ENCODE measurements around the gene IL3.

IL3 gene, protein sequence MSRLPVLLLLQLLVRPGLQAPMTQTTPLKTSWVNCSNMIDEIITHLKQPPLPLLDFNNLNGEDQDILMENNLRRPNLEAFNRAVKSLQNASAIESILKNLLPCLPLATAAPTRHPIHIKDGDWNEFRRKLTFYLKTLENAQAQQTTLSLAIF

DNA sequence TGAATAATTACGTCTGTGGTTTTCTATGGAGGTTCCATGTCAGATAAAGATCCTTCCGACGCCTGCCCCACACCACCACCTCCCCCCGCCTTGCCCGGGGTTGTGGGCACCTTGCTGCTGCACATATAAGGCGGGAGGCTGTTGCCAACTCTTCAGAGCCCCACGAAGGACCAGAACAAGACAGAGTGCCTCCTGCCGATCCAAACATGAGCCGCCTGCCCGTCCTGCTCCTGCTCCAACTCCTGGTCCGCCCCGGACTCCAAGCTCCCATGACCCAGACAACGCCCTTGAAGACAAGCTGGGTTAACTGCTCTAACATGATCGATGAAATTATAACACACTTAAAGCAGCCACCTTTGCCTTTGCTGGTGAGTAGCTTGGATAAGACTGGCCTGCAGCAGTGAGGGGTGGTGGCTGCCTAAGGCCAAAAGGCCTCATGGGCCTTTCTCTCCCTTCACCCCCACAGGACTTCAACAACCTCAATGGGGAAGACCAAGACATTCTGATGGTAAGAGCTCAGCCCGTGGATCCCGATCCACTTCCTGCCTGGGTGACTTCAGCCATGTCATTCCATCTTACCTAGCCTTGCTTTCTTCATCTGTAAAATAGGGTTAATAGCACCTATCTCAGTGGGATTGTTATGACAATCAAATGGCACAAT is at the start of gene IL3:
IL3 (plus strand) TSS at position 155 of the 661 bp plus-strand sequence; CDS start at position 207, 52 bp downstream.
- DNase-seq (ENCODE audit: low read depth in 2 of 2), result no peak

DNA sequence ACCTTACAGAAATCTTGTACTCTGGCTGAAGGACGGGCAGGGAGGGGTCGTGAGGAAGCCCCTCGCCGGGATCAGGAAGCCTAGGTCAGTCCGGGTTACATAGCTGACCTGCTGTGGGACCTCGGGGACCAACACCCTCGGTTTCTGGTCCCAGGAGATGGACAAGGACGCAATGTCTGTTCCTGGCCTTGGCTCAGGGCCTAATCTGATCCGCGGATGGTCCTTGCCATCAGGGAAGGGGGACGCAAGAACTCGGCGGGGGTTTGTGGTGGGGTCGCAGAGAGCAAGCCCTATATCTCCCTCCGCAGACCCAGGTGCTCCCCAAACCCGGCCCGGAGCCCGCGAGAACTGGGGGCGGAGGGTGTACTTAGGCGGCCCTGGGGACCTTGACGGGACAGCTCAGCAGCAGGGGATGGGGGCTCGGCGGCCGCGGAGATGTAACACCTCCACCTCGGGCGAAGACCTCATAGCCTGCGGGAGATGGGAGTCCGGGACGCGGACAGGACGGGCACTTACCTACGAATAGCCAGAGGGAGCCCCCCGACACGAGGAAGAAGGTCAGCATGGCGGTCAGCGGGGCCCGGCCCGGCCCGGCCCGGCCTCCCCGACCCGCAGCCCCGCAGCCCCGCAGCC is 49.4 kb upstream of the IL3 start:
- no peak for DNase-seq (ENCODE audit: low read depth in 2 of 2)

DNA sequence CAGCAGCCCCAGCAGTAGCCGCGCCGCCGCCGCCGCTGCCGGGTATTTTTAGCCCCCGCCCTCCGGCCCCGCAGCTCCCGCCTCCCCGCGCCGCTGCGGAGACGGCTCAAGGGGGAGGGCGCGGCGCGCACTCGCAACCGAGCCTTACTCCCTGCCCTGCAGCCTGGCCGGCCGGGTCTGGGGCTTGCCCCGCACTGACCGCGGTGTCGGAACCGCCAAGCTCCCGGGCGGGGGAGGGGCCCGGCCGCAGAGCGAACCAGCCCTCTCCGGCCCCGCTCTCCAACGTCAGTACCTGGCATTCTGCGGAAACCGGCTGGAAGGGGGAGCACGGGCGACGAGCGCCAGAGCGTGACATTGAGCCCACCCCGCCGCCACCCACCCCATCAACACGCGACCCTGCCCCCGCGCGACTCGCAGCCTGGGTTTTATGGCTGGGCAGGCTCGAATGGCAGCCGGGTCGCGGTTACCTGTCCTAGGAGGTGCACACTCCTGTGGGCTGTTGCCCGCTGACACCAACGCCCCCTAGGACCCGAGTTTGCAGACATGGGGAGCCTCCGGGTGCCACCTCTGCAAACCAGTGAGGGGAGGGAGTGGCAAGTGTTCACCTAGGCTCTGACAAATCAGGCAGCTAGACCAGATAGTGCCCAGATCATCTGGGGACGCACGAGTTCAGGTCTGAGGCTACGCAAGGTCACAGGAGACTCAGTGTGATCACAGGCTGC is 48.7 kb upstream of the IL3 start, which contains the start of gene ACSL6:
ACSL6 (minus strand) TSS at position 37 of the 722 bp plus-strand sequence. CDS start 105 bp downstream, outside the sequence.
- DNase-seq (ENCODE audit: low read depth in 2 of 2), result peak in 1 of 2 donors; percentile 23

DNA sequence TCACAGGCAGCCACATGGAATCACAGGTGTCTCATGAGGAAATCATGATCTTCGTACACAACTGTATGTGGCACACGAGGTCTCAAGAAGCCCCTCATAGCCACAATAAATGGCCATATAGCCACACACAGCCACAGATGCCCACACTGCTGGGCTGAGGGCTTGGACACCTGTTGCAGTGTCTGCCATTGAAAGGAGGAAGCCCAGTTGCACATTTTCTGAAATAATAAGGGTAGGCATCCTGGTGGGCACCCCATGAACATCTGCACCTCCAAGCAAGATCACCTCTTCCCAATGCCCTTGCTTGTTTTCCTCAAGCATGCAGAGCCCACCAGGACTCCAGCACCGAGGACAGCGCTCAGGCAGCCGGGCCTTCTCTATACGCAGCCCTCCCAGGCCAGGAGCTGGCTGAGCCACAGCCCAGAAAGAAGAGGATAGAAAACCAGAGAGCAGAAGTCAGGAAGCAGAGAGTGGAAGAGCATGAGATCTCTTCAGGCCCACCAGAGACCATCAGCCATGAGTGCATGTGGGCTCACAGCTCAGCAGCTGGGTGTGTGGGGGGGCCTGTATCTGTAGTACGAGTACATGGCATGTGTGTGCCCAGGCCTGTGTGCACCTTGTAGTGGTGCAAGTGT is 48.0 kb upstream of the IL3 start:
- DNase-seq (ENCODE audit: low read depth in 2 of 2), result no peak

DNA sequence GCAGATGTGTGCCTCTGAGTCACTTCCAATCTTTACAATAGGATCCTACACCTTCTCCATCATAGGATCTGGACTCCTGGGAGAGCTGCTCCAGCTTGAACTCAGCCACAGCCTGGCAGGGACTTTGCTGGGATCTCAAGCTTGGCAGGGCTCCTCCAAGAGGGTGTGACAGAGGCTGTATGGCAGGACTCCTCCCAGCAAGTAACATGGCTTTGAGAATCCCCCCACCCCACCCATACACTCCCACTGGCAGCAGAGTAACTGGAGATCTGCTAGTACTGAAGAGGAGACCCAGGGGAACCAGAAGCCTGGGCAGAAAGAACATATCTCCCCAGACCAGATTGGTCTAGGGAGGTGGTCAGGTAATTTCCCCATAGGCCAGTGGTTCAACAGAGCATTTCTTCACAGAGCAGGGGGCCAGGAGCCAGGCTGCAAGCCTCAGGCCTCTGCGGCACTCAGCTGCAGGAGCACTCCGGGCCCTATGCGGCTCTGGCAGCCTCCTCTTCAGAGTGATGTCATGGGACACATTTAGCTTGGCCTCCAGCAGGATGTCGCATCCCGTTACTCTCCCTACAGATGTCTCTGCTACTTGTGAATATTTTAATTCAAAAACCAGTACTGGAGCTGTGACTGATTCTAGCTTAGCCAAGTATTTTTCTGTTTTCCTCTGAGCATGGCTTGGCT is 47.3 kb upstream of the IL3 start:
- no peak for DNase-seq (ENCODE audit: low read depth in 2 of 2)

DNA sequence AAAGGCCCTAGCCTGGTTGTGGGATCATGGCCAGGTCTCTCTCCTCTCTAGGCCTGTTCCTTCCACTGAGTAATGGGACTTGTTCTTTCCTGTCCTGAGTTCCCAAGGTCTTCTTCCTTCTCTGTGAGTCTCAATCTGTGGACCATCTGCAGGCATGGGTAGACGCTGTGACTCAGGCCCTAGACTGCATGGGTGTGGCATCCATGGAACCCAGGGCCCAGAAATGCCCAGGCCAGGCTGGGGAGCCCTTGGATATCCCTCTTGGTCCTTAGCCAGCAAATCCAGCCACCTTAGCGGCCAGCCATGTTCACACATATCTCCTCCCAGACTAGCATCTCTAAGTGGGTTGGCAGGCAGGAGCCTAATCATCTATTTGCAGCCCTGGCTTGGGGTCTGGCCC is 46.7 kb upstream of the IL3 start:
- no peak for DNase-seq (ENCODE audit: low read depth in 2 of 2)

DNA sequence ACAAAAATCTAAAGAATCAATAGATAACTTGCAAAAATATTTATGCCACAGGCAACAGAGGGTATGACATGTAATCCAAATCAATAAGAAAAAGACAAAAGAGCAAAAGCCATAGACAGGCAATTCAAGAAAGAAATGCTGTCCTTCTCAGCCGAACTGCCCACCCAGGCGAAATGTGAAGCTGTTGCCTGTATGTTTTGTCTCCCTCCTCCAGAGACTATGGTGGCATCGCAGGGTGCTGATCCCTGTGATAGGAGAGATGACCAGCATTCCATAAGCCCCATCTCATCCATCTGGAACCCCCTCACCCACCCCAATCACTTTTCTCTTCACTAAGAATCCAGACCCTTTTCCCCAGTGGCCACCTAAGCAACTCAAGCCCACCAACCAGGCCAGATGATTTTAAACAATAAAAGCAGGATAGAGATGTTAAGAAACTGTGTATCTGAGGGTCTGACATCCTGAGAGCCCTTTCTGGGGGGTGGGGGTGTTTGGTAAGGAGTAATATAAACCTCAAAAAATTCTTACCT is 43.7 kb upstream of the IL3 start:
- DNase-seq (ENCODE audit: low read depth in 2 of 2), result no peak

DNA sequence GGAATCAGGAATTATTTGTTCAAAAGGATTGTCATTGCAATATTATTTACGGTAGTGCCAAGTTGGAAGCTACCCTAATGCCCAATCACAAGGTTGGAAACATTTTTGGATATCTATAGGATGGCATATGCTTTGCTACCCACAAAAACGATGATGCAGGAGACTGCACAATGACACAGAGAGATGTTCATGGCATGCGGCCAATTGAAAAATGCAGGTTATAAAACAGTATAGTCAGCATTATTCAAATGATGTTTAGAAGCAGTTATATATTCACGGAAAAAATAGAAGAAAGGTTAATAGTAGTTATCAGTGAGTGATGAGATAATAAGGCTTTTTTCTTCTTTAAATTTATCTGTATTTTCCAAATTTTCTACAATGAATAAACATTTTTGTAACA is 43.1 kb upstream of the IL3 start:
- DNase-seq (ENCODE audit: low read depth in 2 of 2), result no peak

DNA sequence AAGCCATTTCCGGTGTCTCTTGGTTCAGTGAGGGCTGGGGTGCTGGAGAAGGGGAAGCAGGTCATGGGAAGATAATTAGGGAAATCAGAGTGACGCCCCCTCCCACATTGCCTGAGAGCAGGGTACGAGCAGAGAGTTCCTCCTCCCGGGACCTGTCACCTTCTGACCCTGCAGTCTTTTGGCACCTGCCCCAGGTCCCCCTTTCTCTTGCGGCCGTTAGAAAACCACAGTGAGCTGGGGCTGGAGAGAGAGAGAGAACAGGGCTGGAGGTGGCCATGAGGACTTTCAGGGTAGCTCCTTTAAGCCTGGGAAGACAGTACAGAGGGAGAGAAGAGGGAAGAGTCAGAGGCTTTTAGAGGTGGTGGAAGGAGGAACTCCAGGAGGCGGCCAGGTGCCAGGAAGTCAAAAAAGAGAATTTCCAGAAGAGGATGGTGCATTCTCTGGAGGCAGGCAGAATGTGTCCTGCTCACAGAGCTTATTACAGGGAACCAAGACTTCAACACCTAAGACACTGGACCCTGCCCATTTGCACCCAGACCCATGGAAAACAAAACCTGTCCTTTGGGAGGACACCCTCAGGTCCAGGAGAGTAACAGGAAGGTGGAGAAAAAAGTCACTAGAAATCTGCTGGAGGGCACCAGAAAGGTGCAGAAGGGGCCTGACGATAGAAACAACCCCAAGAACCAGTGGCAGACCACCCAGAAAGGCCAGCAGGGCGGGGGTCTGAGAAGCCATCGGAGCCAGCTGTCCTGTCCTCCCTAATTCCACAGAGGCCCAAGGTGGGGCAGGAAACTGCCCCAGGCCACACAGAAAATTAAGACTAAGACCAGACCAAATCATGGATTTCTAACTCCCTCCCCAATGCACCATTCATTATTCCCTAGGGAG is 42.5 kb upstream of the IL3 start:
- DNase-seq (ENCODE audit: low read depth in 2 of 2), result no peak

DNA sequence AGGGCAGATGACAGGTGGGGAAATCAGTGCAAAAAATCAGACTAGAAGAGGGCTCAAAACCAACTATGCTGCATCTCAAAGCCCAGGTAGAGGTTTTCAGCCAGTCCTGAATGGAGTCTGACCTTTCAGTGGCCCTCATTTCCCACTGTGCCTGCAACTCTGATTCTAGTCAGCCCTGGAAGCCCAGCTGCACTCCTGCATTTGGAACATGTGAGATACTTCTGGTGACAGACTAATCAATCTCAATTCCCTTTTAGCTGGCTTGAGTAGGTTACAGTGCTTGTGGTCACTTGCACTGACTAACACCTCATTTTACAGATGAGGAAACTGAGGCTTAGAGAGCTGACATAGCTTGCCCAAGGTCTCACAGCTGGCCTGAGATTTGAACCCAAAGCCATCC is 41.1 kb upstream of the IL3 start:
- no peak for DNase-seq (ENCODE audit: low read depth in 2 of 2)

DNA sequence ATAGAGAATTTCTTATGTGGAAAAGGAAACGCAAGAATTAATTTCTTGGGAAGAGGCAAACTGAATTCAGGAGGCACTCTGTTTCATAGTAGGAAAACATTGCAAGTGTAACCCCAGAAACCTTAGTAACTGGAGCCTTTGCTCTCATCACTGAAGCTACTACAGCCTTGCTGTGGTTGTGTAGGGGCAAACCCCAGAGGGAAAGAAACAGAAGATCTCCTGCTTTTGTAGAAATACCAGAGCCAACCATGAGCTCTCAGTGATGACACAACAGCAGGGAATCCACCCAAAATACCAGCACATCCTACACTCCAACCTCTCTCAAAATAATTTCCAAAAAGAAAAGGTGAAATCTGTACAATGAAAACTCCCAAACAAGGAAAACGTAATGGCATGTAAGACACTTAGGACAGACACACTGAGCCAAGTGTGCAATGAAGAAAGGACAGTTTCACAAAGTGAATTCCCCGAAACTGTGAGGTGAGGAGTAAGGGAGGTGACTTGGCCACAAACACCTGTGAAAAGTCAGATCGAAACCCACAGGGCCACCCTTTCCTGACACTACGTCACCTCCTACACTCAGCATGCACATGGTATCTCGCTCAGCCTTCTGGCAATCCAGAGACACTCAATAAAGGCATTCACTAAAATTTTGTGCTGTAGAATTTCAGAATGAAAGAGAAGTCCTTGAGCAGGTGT is 40.4 kb upstream of the IL3 start:
- DNase-seq (ENCODE audit: low read depth in 2 of 2), result peak; percentile 64 to 71

DNA sequence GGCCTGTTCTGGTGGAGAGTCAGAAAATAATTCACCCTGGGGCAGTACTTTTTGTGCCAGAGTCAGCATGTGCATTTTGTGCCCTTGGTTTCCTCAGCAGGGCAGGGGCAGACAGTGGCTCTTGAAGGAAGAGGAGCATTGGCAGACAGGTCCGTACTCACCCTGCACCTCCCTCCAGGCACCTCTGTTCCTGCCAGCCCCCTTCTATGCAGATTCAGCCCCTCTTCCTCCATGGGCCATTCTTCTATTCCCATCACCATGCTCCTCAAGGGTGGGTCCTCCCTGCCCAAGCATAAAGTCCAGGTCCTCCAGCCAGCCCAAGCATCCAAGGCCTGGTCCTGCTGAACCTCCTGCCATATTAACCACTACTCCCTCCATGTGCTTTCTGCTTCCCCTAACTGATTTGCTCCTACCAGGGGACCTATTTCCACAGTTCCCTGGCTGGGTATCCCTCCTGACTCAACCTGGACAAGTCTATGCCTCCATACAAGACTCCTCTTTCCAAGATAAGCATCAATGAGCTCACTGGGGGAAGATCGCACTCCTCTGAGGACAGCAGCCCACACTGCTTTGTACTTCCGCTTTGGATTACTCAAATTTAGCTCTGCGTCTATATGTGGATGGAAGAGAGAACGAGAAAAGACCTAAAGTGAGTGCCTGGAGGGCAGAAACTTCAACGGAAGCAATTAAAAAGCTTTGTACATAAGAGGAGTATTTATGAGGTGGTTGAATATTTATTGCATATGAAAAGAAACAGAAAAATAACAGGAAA is 39.7 kb upstream of the IL3 start:
- no peak for DNase-seq (ENCODE audit: low read depth in 2 of 2)

DNA sequence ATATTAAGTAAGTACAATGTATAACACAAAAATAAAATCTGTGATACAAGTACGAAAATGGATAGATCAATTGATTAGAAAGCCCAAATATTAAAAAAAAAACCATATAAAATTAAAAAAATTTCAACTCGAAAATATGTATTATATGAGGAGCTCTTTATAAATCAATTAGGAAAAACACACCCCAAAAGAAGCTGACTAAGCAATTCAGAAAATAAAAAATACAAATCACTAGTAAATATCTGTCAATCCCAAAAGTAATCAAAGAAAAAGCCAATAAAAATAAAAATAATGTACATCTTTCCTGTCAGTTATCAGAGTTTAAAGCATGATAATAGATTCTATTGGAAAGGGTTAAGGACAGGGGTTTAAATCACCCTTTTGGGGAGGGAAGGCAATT is 38.8 kb upstream of the IL3 start:
- DNase-seq (ENCODE audit: low read depth in 2 of 2), result no peak

DNA sequence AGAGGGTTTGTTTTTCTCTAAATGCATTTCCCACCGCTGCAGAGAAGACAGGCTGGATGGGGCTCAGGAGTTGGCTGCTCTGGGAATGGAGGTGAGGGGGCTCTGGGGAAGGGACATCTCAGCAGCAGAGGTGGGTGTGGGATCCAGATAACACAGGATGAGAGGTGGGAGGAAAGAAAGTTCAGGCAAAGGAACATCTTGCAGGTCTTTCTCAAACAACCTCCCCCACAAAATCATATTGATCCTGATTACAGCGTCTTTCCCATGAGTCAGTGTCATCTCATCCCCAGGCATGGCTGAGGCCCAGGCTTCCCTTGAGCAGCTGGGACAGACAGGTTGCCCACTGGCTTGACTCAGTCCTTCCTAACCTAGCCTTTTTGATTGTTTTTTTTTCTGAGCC is 37.7 kb upstream of the IL3 start:
- no peak for DNase-seq (ENCODE audit: low read depth in 2 of 2)

DNA sequence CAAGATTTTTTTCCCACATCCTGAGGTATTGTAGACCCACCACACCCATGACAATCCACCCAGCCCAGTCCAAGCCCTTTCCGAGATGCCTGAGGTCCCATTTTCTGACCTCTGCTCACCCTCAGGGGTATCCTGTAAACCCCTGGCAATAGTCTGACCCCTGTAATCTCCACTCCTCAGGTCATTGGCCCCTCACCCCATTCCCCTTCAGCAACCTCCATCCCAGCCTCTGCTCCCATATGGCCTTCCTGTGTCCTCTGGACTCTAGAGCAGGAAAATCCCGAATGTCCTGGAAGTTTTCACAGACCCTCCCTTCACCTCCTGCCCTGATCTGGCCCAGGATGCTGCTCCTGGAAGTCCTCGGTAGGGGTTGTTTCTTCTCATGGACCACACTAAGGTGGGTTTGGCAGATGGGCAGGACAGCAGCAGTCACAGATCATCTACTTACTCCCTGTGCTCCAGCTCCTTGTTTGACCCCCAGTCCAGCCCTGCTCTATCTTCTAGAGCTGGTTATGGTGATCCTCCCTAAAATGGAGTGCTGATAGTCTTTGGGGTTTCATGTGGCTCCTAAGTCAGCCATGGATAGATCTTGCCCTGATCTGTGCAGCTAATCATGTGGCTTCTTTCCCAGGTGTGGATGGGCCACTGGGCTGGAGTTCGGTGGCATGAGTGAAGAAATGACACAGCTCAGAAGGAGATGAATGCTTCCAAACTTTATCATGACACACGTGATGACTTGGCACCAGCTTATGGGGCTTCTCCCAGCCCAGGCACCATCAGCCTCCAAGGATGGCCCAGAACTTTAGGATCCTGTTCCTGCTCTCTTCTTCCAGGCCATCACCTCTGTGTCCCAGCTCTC is 37.0 kb upstream of the IL3 start:
- DNase-seq (ENCODE audit: low read depth in 2 of 2), result no peak

DNA sequence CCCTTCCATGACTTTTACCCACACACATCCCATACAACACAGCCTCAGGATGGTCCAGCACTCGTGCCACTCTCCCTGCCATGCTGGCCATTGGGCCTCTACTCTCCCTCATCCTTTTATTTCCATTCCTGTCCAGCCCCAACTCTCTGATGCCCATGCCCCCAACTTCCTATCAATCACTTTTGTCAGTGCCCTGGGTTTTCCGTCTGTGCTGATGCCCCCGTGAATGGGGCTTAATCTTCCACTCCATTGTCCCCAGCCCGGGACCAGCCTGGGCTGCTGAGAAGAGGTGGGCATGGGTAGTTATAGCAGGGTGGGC is 36.4 kb upstream of the IL3 start:
- no peak for DNase-seq (ENCODE audit: low read depth in 2 of 2)

DNA sequence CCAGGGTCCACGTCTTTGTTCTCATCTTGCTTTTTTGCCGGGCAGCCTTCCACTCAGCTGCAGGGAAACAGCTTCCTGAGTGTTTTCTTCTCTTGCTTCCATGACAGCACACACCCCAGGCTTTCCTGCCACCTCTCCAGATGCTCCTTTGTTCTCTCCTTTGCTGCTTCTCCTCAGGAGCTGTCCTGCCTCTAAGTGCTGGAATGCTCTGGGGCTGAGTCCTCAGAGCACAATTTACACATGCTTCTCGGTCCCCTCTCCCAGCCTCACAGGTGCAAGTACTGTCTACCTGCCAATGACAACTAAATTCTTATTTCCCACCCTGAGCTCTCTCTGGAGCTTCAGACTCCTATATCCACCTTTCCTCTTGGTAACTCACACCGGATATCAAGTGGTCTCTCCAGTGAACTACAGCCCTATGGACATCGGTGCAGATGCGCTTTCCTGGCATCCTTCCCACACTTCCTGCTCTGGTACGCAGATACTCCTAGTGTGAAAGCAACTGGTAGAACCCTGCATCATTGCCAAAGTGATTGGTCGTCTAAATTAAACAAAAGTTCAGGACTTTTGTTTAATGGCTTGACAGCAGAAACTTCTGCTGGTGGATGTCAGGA is 35.6 kb upstream of the IL3 start:
- DNase-seq (ENCODE audit: low read depth in 2 of 2), result no peak
